Liver (tissue), 9 donors: ENCODE results near the gene ENOX1. TPM values are rescaled to one million over a fixed set of nuclear protein-coding genes. Genes with fewer than 3 reads are reported as not detected.

Experiments
- DNase-seq: peaks from one replicate; pipeline ENCODE4 v3.0.0-alpha.2; 2017; ENCODE audit warnings: low spot score
- H3K27ac ChIP-seq, 2 donors: one replicate each; pipeline ENCODE4 v1.7.0; 2013; ENCODE audit warnings: inconsistent platforms in 2 of 2, low read length in 2 of 2, control low read depth in 1 of 2, low read depth in 1 of 2, mild to moderate bottlenecking in 1 of 2
- H3K27me3 ChIP-seq, 4 donors: one replicate each; pipeline versions ENCODE4 v1.6.1 to v1.7.0; 2013; ENCODE audit warnings: low read length in 3 of 4, inconsistent platforms in 1 of 4, mild to moderate bottlenecking in 1 of 4, moderate library complexity in 1 of 4; ENCODE audit not compliant: control insufficient read depth in 4 of 4, insufficient read depth in 4 of 4
- H3K36me3 ChIP-seq, 4 donors: one replicate each; pipeline versions ENCODE4 v1.6.1 to v1.7.0; 2013; ENCODE audit warnings: low read length in 3 of 4, mild to moderate bottlenecking in 3 of 4, low read depth in 1 of 4, moderate library complexity in 1 of 4; ENCODE audit not compliant: control insufficient read depth in 4 of 4, insufficient read depth in 3 of 4
- H3K4me1 ChIP-seq, 4 donors: one replicate each; pipeline versions ENCODE4 v1.6.1 to v1.7.0; 2013; ENCODE audit warnings: low read length in 3 of 4, mild to moderate bottlenecking in 3 of 4, moderate library complexity in 1 of 4; ENCODE audit not compliant: control insufficient read depth in 4 of 4, insufficient read depth in 4 of 4
- H3K4me3 ChIP-seq, 3 donors: one replicate each; pipeline versions ENCODE4 v1.6.1 to v1.7.0; 2013; ENCODE audit warnings: low read length in 3 of 3, control low read depth in 1 of 3, low read depth in 1 of 3, mild to moderate bottlenecking in 1 of 3
- H3K9ac ChIP-seq, 2 donors: one replicate each; pipeline ENCODE4 v1.7.0; 2013; ENCODE audit warnings: low read length in 2 of 2, mild to moderate bottlenecking in 2 of 2, moderate library complexity in 2 of 2, control low read depth in 1 of 2, low read depth in 1 of 2
- H3K9me3 ChIP-seq, 4 donors: one replicate each; pipeline versions ENCODE4 v1.6.1 to v1.7.0; 2013; ENCODE audit warnings: low read length in 3 of 4; ENCODE audit not compliant: control insufficient read depth in 4 of 4
- ATF3 ChIP-seq: IDR thresholded peaks from 2 replicates; pipeline ENCODE4 v1.6.1; 2016; ENCODE audit warnings: antibody characterized with exemption
- CTCF ChIP-seq: fragments of 150-350 bp; IDR thresholded peaks from 2 replicates; pipeline ENCODE4 v1.5.1; 2017; ENCODE audit warnings: improper control_type of control experiment, low read depth, low read length; ENCODE audit not compliant: missing input control
- EGR1 ChIP-seq, 2 donors: IDR thresholded peaks; 2 replicates each; pipeline ENCODE4 v1.6.1; 2016 to 2018; ENCODE audit warnings: antibody characterized with exemption in 2 of 2, low read depth in 2 of 2
- FOXA1 ChIP-seq: IDR thresholded peaks from 2 replicates; pipeline ENCODE4 v1.6.1; 2016; ENCODE audit warnings: antibody characterized with exemption
- FOXA2 ChIP-seq: IDR thresholded peaks from 2 replicates; pipeline ENCODE4 v1.6.1; 2016; ENCODE audit warnings: antibody characterized with exemption
- GABPA ChIP-seq, 2 donors: IDR thresholded peaks in 1 of 2; conservative IDR thresholded peaks in 1 of 2; 2 replicates each; pipeline ENCODE4 v1.6.1; 2016; ENCODE audit warnings: antibody characterized with exemption in 2 of 2, mild to moderate bottlenecking in 1 of 2, moderate library complexity in 1 of 2
- HNF4A ChIP-seq, 2 donors: conservative IDR thresholded peaks; 2 replicates each; pipeline ENCODE4 v1.6.1; 2016; ENCODE audit warnings: antibody characterized with exemption in 2 of 2, mild to moderate bottlenecking in 2 of 2
- HNF4G ChIP-seq: IDR thresholded peaks from 2 replicates; pipeline ENCODE4 v1.6.1; 2016; ENCODE audit warnings: antibody characterized with exemption
- JUND ChIP-seq, 2 donors: IDR thresholded peaks; 2 replicates each; pipeline ENCODE4 v1.6.1; 2016; ENCODE audit warnings: antibody characterized with exemption in 2 of 2
- MAX ChIP-seq: IDR thresholded peaks from 2 replicates; pipeline ENCODE4 v1.6.1; 2016; ENCODE audit warnings: antibody characterized with exemption
- NR2F2 ChIP-seq: IDR thresholded peaks from 2 replicates; pipeline ENCODE4 v1.6.1; 2016; ENCODE audit warnings: antibody characterized with exemption
- RAD21 ChIP-seq, 2 donors: IDR thresholded peaks; 2 replicates each; pipeline ENCODE4 v1.6.1; 2016; ENCODE audit warnings: antibody characterized with exemption in 2 of 2, mild to moderate bottlenecking in 2 of 2
- REST ChIP-seq: IDR thresholded peaks from 2 replicates; pipeline ENCODE4 v1.6.1; 2016; ENCODE audit warnings: antibody characterized with exemption, mild to moderate bottlenecking
- RXRA ChIP-seq, 2 donors: IDR thresholded peaks; 2 replicates each; pipeline ENCODE4 v1.6.1; 2017 to 2018; ENCODE audit warnings: antibody characterized with exemption in 2 of 2, mild to moderate bottlenecking in 1 of 2
- SP1 ChIP-seq: IDR thresholded peaks from 2 replicates; pipeline ENCODE4 v1.6.1; 2018; ENCODE audit warnings: antibody characterized with exemption, mild to moderate bottlenecking
- TAF1 ChIP-seq: conservative IDR thresholded peaks from 2 replicates; pipeline ENCODE4 v1.6.1; 2016; ENCODE audit warnings: antibody characterized with exemption, mild to moderate bottlenecking
- YY1 ChIP-seq: IDR thresholded peaks from 2 replicates; pipeline ENCODE4 v1.6.1; 2016; ENCODE audit warnings: antibody characterized with exemption, mild to moderate bottlenecking
- ZBTB33 ChIP-seq: IDR thresholded peaks from 2 replicates; pipeline ENCODE4 v1.6.1; 2016; ENCODE audit warnings: antibody characterized with exemption
- WGBS: extraction: QIAGEN DNeasy Blood & Tissue Kit; methylation state at CpG from one replicate; pipeline ENCODE4 v1.1.7; 2013; 5-methylcytosine and 5-hydroxymethylcytosine counted together
- polyA plus RNA-seq, 2 donors: library from polyadenylated mRNA; stranded (reverse) in 1 of 2; unstranded in 1 of 2; fragments of 200-250 nt in 1 of 2; fragments of >200 nt in 1 of 2; fragmentation: Nextera tagmentation in 1 of 2; extraction: Ambion mirVana in 1 of 2; gene quantifications; one replicate each; pipeline versions ENCODE4 v1.2.1 to v1.2.3, GENCODE V29; 2013 to 2015
- total RNA-seq, 2 donors: library from RNA; depleted of rRNA; stranded (reverse); fragments of >200 nt; gene quantifications; one replicate each; pipeline ENCODE4 v1.2.3, GENCODE V29; 2014
- donor health status: healthy.
- donor health status: healthy.
- donor health status: healthy.
- donor health status: healthy.
- donor health status: healthy.

ENOX1 gene
- total and polyA plus RNA-seq, 4 donors = 0.02 to 0.33 (median 0.08) TPM; not detected in 1

GRCh38 chr13:43221611-43222010 is 565.2 kb downstream of the ENOX1 start:
- no peaks in the 10 kb centered on the region for H3K4me1 ChIP-seq
- TF ChIP-seq HNF4G (no peak), CTCF (no peak), NR2F2 (no peak), JUND (IDR thresholded peaks at IDR 0.05) (no peak), RAD21 (IDR thresholded peaks at IDR 0.05) (no peak), REST (no peak), EGR1 (IDR thresholded peaks at IDR 0.05; ENCODE audit: low read depth in 2 of 2) (no peak), ZBTB33 (no peak), MAX (no peak), ATF3 (no peak), HNF4A (conservative IDR thresholded peaks at IDR 0.05) (no peak), FOXA2 (no peak), RXRA (IDR thresholded peaks at IDR 0.05) (no peak), GABPA (IDR thresholded peaks at IDR 0.05 in 1 of 2, conservative IDR thresholded peaks at IDR 0.05 in 1 of 2) (no peak)
- 92% methylated on average over 1 of the region's 1 CpG for WGBS
- H3K27me3 ChIP-seq = peaks cover 0 to 4% (median 0%) of the 10 kb centered on the region in 4 donors
- H3K9ac ChIP-seq = no peak overlapping the region
- no peak for DNase-seq
- H3K27ac ChIP-seq = no peak overlapping the region
- no peaks in the 10 kb centered on the region for H3K9me3 ChIP-seq
- no peak overlapping the region for H3K4me3 ChIP-seq
- H3K36me3 ChIP-seq = no peaks in the 10 kb centered on the region

GRCh38 chr13:43220873-43221595 is 565.7 kb downstream of the ENOX1 start:
- WGBS = 92% methylated on average over 8 of the region's 8 CpGs
- TF ChIP-seq RAD21 (IDR thresholded peaks at IDR 0.05) = no peak
- TF ChIP-seq EGR1 (IDR thresholded peaks at IDR 0.05; ENCODE audit: low read depth in 2 of 2) = no peak
- TF ChIP-seq ZBTB33 = no peak
- TF ChIP-seq GABPA (IDR thresholded peaks at IDR 0.05 in 1 of 2, conservative IDR thresholded peaks at IDR 0.05 in 1 of 2) = no peak
- TF ChIP-seq NR2F2 = no peak
- no peak for TF ChIP-seq CTCF
- TF ChIP-seq FOXA1 = no peak
- TF ChIP-seq SP1 = no peak
- no peak for TF ChIP-seq RXRA (IDR thresholded peaks at IDR 0.05)
- TF ChIP-seq TAF1 = no peak
- no peak for TF ChIP-seq MAX
- TF ChIP-seq HNF4G = no peak
- no peak for TF ChIP-seq JUND (IDR thresholded peaks at IDR 0.05)
- TF ChIP-seq YY1 = no peak

More at GRCh38 chr13:43220873-43221595, 565.7 kb downstream of the ENOX1 start:
- Histone ChIP-seq H3K4me1 (no peaks in the 10 kb centered on the region), H3K27ac (no peak overlapping the region), H3K36me3 (no peaks in the 10 kb centered on the region), H3K9me3 (no peaks in the 10 kb centered on the region), H3K9ac (no peak overlapping the region), H3K4me3 (no peak overlapping the region), H3K27me3 (peaks cover 0 to 3% (median 0%) of the 10 kb centered on the region in 4 donors)
- no peak for DNase-seq
